ENCODE results near the gene SHISAL1.
"Not testable (repeated sequence)": the region's sequence is repeated elsewhere in the genome, so short reads cannot be mapped to it uniquely, and the experiment has no call there.

The SHISAL1 gene

GRCh38 chr22:44256556-44257485 lies 55.9 kb downstream of the SHISAL1 start:
- no peak for DNase-seq

- no peak for DNase-seq
Observed at GRCh38 chr22:44256085-44256484, 56.7 kb downstream of the SHISAL1 start.

- DNase-seq: no peak
Observed at GRCh38 chr22:44254811-44255210, 57.9 kb downstream of the SHISAL1 start.

- DNase-seq: no peak
Observed at GRCh38 chr22:44249376-44250147, 63.2 kb downstream of the SHISAL1 start.

GRCh38 chr22:44248926-44249325 lies 63.8 kb downstream of the SHISAL1 start:
- no peak for DNase-seq

GRCh38 chr22:44247923-44248892 lies 64.5 kb downstream of the SHISAL1 start:
- no peak for DNase-seq

GRCh38 chr22:44247346-44247745 lies 65.4 kb downstream of the SHISAL1 start:
- no peak for DNase-seq

GRCh38 chr22:44246615-44247326 lies 66.0 kb downstream of the SHISAL1 start:
- DNase-seq: no peak

- DNase-seq: no peak
Observed at GRCh38 chr22:44245867-44246266, 66.9 kb downstream of the SHISAL1 start.

GRCh38 chr22:44245438-44245837 lies 67.3 kb downstream of the SHISAL1 start:
- no peak for DNase-seq

- DNase-seq: no peak
Observed at GRCh38 chr22:44244265-44244822, 68.4 kb downstream of the SHISAL1 start.

- no peak for DNase-seq
Observed at GRCh38 chr22:44243761-44244160, 69.0 kb downstream of the SHISAL1 start.

- no peak for DNase-seq
Observed at GRCh38 chr22:44242946-44243724, 69.6 kb downstream of the SHISAL1 start.

GRCh38 chr22:44241121-44241520 lies 71.6 kb downstream of the SHISAL1 start:
- DNase-seq: not testable (repeated sequence)

GRCh38 chr22:44237290-44237689 lies 75.5 kb downstream of the SHISAL1 start:
- DNase-seq: no peak

- DNase-seq: not testable (repeated sequence)
Observed at GRCh38 chr22:44234372-44234771, 78.4 kb downstream of the SHISAL1 start.

- DNase-seq: no peak
Observed at GRCh38 chr22:44231233-44231632, 81.5 kb downstream of the SHISAL1 start.

GRCh38 chr22:44229809-44230208 lies 82.9 kb downstream of the SHISAL1 start:
- no peak for DNase-seq

- no peak for DNase-seq
Observed at GRCh38 chr22:44229331-44229730, 83.4 kb downstream of the SHISAL1 start.

GRCh38 chr22:44225812-44226211 lies 86.9 kb downstream of the SHISAL1 start:
- no peak for DNase-seq

All from activated gamma-delta T cell (primary cell).